Activated naive CD8-positive, alpha-beta T cell (primary cell): Measurements from ENCODE around the gene STK32B.

ENCODE experiments used
- H3K27ac Mint-ChIP-seq: one replicate; pipeline ENCODE4 v1.8.0; 2021; ENCODE audit warnings: mixed read lengths
- H3K27me3 Mint-ChIP-seq: one replicate; pipeline ENCODE4 v1.8.0; 2021; ENCODE audit warnings: mixed read lengths
- H3K36me3 Mint-ChIP-seq: one replicate; pipeline ENCODE4 v1.8.0; 2021; ENCODE audit warnings: mixed read lengths
- H3K4me1 Mint-ChIP-seq: one replicate; pipeline ENCODE4 v1.8.0; 2021; ENCODE audit warnings: low read depth, mixed read lengths
- H3K4me3 Mint-ChIP-seq: one replicate; pipeline ENCODE4 v1.8.0; 2021; ENCODE audit warnings: mild to moderate bottlenecking, mixed read lengths
- H3K9me3 Mint-ChIP-seq: one replicate; pipeline ENCODE4 v1.8.0; 2021; ENCODE audit warnings: low read depth, mixed read lengths

Gene STK32B

GRCh38 chr4:5399790-5400421, 348.6 kb downstream of the STK32B start:
- Mint-ChIP-seq H3K9me3 (no peaks in the 10 kb centered on the region), H3K4me1 (no peaks in the 10 kb centered on the region), H3K36me3 (no peaks in the 10 kb centered on the region), H3K27ac (no peak overlapping the region), H3K27me3 (no peaks in the 10 kb centered on the region), H3K4me3 (no peak overlapping the region)

GRCh38 chr4:5403746-5404497, 352.6 kb downstream of the STK32B start:
- no peaks in the 10 kb centered on the region for H3K27me3 Mint-ChIP-seq
- H3K27ac Mint-ChIP-seq: no peak overlapping the region
- peaks cover 4% of the 10 kb centered on the region for H3K9me3 Mint-ChIP-seq
- H3K4me3 Mint-ChIP-seq: no peak overlapping the region
- no peaks in the 10 kb centered on the region for H3K36me3 Mint-ChIP-seq
- no peaks in the 10 kb centered on the region for H3K4me1 Mint-ChIP-seq

GRCh38 chr4:5409237-5409636, 358.0 kb downstream of the STK32B start:
- no peaks in the 10 kb centered on the region for H3K36me3 Mint-ChIP-seq
- H3K4me1 Mint-ChIP-seq: no peaks in the 10 kb centered on the region
- peaks cover 4% of the 10 kb centered on the region for H3K9me3 Mint-ChIP-seq
- H3K4me3 Mint-ChIP-seq: no peak overlapping the region
- no peaks in the 10 kb centered on the region for H3K27me3 Mint-ChIP-seq
- H3K27ac Mint-ChIP-seq: no peak overlapping the region

GRCh38 chr4:5409972-5410618, 358.8 kb downstream of the STK32B start:
- Mint-ChIP-seq H3K4me1 (no peaks in the 10 kb centered on the region), H3K27me3 (no peaks in the 10 kb centered on the region), H3K9me3 (peaks cover 4% of the 10 kb centered on the region), H3K4me3 (no peak overlapping the region), H3K27ac (no peak overlapping the region), H3K36me3 (no peaks in the 10 kb centered on the region)

GRCh38 chr4:5412296-5412695, 361.0 kb downstream of the STK32B start:
- Mint-ChIP-seq H3K36me3 (no peaks in the 10 kb centered on the region), H3K27me3 (peaks cover 2% of the 10 kb centered on the region), H3K4me3 (no peak overlapping the region), H3K4me1 (no peaks in the 10 kb centered on the region), H3K27ac (no peak overlapping the region), H3K9me3 (peaks cover 7% of the 10 kb centered on the region)

GRCh38 chr4:5412751-5413150, 361.5 kb downstream of the STK32B start:
- Mint-ChIP-seq H3K4me3 (no peak overlapping the region), H3K27me3 (peaks cover 2% of the 10 kb centered on the region), H3K36me3 (no peaks in the 10 kb centered on the region), H3K4me1 (no peaks in the 10 kb centered on the region), H3K27ac (no peak overlapping the region), H3K9me3 (peaks cover 12% of the 10 kb centered on the region)

- Mint-ChIP-seq H3K27me3 (peaks cover 7% of the 10 kb centered on the region), H3K4me1 (no peaks in the 10 kb centered on the region)
Measured at GRCh38 chr4:5416637-5417036, 365.4 kb downstream of the STK32B start.

GRCh38 chr4:5420266-5420665, 369.0 kb downstream of the STK32B start:
- no peaks in the 10 kb centered on the region for H3K4me1 Mint-ChIP-seq
- peaks cover 15% of the 10 kb centered on the region for H3K9me3 Mint-ChIP-seq
- H3K27ac Mint-ChIP-seq: no peak overlapping the region
- H3K36me3 Mint-ChIP-seq: no peaks in the 10 kb centered on the region
- no peak overlapping the region for H3K4me3 Mint-ChIP-seq
- peaks cover 8% of the 10 kb centered on the region for H3K27me3 Mint-ChIP-seq

More at GRCh38 chr4:5416637-5417036, 365.4 kb downstream of the STK32B start:
- Mint-ChIP-seq H3K9me3 (peaks cover 15% of the 10 kb centered on the region), H3K36me3 (no peaks in the 10 kb centered on the region), H3K4me3 (no peak overlapping the region), H3K27ac (no peak overlapping the region)

GRCh38 chr4:5421416-5421815, 370.1 kb downstream of the STK32B start:
- Mint-ChIP-seq H3K27me3 (peaks cover 6% of the 10 kb centered on the region), H3K4me3 (no peak overlapping the region), H3K36me3 (no peaks in the 10 kb centered on the region), H3K4me1 (no peaks in the 10 kb centered on the region), H3K9me3 (peaks cover 12% of the 10 kb centered on the region), H3K27ac (no peak overlapping the region)

GRCh38 chr4:5422195-5422594, 370.9 kb downstream of the STK32B start:
- Mint-ChIP-seq H3K27me3 (peaks cover 6% of the 10 kb centered on the region), H3K4me3 (no peak overlapping the region), H3K36me3 (no peaks in the 10 kb centered on the region), H3K9me3 (peaks cover 8% of the 10 kb centered on the region), H3K27ac (no peak overlapping the region), H3K4me1 (no peaks in the 10 kb centered on the region)

GRCh38 chr4:5423670-5424069, 372.4 kb downstream of the STK32B start:
- no peaks in the 10 kb centered on the region for H3K9me3 Mint-ChIP-seq
- no peak overlapping the region for H3K4me3 Mint-ChIP-seq
- no peaks in the 10 kb centered on the region for H3K36me3 Mint-ChIP-seq
- no peak overlapping the region for H3K27ac Mint-ChIP-seq
- H3K27me3 Mint-ChIP-seq: peaks cover 6% of the 10 kb centered on the region
- H3K4me1 Mint-ChIP-seq: no peaks in the 10 kb centered on the region

- peaks cover 6% of the 10 kb centered on the region for H3K27me3 Mint-ChIP-seq
- no peaks in the 10 kb centered on the region for H3K4me1 Mint-ChIP-seq
- no peaks in the 10 kb centered on the region for H3K36me3 Mint-ChIP-seq
- H3K9me3 Mint-ChIP-seq: no peaks in the 10 kb centered on the region
- H3K27ac Mint-ChIP-seq: no peak overlapping the region
- H3K4me3 Mint-ChIP-seq: no peak overlapping the region
Measured at GRCh38 chr4:5424211-5424610, 372.9 kb downstream of the STK32B start.

- Mint-ChIP-seq H3K27me3 (peaks cover 6% of the 10 kb centered on the region), H3K27ac (no peak overlapping the region), H3K9me3 (no peaks in the 10 kb centered on the region), H3K4me1 (no peaks in the 10 kb centered on the region), H3K36me3 (no peaks in the 10 kb centered on the region), H3K4me3 (no peak overlapping the region)
Measured at GRCh38 chr4:5424901-5425300, 373.6 kb downstream of the STK32B start.

- H3K27ac Mint-ChIP-seq: no peak overlapping the region
- H3K27me3 Mint-ChIP-seq: peaks cover 2% of the 10 kb centered on the region
- H3K36me3 Mint-ChIP-seq: no peaks in the 10 kb centered on the region
- no peak overlapping the region for H3K4me3 Mint-ChIP-seq
- H3K9me3 Mint-ChIP-seq: peaks cover 5% of the 10 kb centered on the region
- H3K4me1 Mint-ChIP-seq: no peaks in the 10 kb centered on the region
Measured at GRCh38 chr4:5429747-5430146, 378.5 kb downstream of the STK32B start.

GRCh38 chr4:5433196-5433595, 381.9 kb downstream of the STK32B start:
- no peaks in the 10 kb centered on the region for H3K4me1 Mint-ChIP-seq
- H3K36me3 Mint-ChIP-seq: no peaks in the 10 kb centered on the region
- peaks cover 5% of the 10 kb centered on the region for H3K9me3 Mint-ChIP-seq
- H3K27ac Mint-ChIP-seq: no peak overlapping the region
- H3K4me3 Mint-ChIP-seq: no peak overlapping the region
- H3K27me3 Mint-ChIP-seq: peaks cover 2% of the 10 kb centered on the region
